ENCODE measurements around the gene CCDC80.
A peak's percentile ranks its signal among the peaks of the same experiment; 100 is the strongest.

CCDC80 gene

DNA sequence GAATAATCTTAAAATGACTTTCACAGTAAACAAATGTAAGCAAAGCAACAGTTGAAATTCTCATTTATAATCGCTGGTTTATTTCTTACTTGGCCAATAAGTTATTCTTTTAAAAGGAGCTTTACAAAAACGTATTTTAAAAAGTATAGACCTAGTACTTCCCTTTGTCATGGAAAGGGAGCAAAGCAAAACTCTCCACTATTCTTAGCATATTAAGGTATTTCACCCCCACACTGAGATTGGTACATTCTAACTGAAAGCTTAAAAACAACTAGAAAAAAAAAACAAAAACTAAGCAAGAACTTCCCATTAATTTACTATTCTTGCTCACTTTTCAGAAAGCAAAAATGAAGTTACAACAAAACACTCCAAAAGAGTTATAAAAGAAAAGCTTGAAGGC is 80.6 kb downstream of the CCDC80 start:
- no peaks in the 10 kb centered on the region for H3K27me3 ChIP-seq (ENCODE audit: insufficient read depth, poor library complexity, severe bottlenecking)
- H3K27ac ChIP-seq (replicated peaks), result peak overlapping the region; percentile 95
- no peak for DNase-seq (ENCODE audit: low read depth in 1 of 2, low spot score in 1 of 2)
- H3K4me3 ChIP-seq (replicated peaks; ENCODE audit: insufficient read depth, low read length), result peak overlapping the region; percentile 91
- TF ChIP-seq POLR2AphosphoS5 (IDR thresholded peaks at IDR 0.05; ENCODE audit: low read depth) (no peak), GABPA (IDR thresholded peaks at IDR 0.05; ENCODE audit: low read depth) (no peak), SPI1 (IDR thresholded peaks at IDR 0.05; ENCODE audit: borderline replicate concordance, low read depth) (no peak)
- TF ChIP-seq, protein P1, sequence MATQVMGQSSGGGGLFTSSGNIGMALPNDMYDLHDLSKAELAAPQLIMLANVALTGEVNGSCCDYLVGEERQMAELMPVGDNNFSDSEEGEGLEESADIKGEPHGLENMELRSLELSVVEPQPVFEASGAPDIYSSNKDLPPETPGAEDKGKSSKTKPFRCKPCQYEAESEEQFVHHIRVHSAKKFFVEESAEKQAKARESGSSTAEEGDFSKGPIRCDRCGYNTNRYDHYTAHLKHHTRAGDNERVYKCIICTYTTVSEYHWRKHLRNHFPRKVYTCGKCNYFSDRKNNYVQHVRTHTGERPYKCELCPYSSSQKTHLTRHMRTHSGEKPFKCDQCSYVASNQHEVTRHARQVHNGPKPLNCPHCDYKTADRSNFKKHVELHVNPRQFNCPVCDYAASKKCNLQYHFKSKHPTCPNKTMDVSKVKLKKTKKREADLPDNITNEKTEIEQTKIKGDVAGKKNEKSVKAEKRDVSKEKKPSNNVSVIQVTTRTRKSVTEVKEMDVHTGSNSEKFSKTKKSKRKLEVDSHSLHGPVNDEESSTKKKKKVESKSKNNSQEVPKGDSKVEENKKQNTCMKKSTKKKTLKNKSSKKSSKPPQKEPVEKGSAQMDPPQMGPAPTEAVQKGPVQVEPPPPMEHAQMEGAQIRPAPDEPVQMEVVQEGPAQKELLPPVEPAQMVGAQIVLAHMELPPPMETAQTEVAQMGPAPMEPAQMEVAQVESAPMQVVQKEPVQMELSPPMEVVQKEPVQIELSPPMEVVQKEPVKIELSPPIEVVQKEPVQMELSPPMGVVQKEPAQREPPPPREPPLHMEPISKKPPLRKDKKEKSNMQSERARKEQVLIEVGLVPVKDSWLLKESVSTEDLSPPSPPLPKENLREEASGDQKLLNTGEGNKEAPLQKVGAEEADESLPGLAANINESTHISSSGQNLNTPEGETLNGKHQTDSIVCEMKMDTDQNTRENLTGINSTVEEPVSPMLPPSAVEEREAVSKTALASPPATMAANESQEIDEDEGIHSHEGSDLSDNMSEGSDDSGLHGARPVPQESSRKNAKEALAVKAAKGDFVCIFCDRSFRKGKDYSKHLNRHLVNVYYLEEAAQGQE (IDR thresholded peaks at IDR 0.05; ENCODE audit: insufficient replicate concordance, low read depth), result no peak
- TF ChIP-seq, protein P2, sequence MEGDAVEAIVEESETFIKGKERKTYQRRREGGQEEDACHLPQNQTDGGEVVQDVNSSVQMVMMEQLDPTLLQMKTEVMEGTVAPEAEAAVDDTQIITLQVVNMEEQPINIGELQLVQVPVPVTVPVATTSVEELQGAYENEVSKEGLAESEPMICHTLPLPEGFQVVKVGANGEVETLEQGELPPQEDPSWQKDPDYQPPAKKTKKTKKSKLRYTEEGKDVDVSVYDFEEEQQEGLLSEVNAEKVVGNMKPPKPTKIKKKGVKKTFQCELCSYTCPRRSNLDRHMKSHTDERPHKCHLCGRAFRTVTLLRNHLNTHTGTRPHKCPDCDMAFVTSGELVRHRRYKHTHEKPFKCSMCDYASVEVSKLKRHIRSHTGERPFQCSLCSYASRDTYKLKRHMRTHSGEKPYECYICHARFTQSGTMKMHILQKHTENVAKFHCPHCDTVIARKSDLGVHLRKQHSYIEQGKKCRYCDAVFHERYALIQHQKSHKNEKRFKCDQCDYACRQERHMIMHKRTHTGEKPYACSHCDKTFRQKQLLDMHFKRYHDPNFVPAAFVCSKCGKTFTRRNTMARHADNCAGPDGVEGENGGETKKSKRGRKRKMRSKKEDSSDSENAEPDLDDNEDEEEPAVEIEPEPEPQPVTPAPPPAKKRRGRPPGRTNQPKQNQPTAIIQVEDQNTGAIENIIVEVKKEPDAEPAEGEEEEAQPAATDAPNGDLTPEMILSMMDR (IDR thresholded peaks at IDR 0.05; ENCODE audit: insufficient read depth, low read length), result no peak

DNA sequence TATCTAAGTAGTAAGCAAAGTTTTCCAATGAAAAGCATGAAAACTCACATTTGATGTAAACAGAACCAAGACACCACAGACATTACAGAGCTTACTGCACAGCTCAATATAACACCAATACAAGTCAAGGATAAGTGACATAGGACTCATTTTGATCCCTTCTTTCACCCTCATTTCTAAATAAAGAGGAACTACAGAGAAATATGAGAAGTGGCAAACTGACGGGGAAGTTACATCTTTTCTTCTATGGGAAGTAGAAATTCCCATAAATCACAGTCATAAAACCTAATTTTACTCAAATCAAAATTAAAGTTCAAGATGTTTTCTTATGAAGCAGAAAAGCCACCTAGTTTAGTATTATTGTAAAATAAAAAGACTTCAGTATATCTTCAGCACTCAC is 83.0 kb downstream of the CCDC80 start:
- Histone ChIP-seq H3K4me3 (replicated peaks; ENCODE audit: insufficient read depth, low read length) (no peak overlapping the region), H3K27me3 (ENCODE audit: insufficient read depth, poor library complexity, severe bottlenecking) (no peaks in the 10 kb centered on the region)
- TF ChIP-seq SPI1 (IDR thresholded peaks at IDR 0.05; ENCODE audit: borderline replicate concordance, low read depth), result peak; percentile 86
- TF ChIP-seq, protein P2 (IDR thresholded peaks at IDR 0.05; ENCODE audit: insufficient read depth, low read length), result no peak

DNA sequence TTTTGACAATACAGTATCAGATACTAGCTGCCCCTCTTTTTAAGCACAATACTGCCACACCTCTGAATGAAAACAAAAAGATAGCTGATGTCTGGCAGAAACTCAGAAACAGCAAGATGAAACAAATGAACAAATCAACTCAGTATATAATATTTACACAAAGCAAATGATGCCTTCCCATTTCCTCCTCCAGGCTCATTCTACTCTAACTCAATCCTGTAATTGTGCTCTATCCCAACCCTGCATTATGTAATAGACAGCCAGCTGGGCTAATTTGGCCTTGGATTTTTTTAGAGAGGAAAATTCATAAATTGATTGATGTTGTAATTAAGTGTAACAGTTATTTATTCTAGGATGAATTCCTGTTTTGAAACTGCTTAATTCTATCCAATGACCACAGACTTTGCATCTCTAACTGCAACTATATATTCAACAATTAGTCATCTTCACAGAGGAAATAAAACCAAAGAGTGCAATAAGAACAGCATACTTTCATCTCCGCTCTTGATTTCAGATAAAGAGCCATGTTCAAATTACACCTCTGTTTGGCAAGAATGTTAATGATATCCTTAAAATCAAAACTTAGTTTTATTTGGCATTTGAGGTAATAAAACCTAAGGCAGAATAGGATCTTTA is 85.3 kb downstream of the CCDC80 start:
- 0 out of 2 replicates have a peak overlapping the region, but pooled peaks have one; percentile 23 for H3K27ac ChIP-seq (replicated peaks)
- DNase-seq (ENCODE audit: low read depth in 1 of 2, low spot score in 1 of 2), result no peak
- TF ChIP-seq, protein P2 (IDR thresholded peaks at IDR 0.05; ENCODE audit: insufficient read depth, low read length), result no peak
- TF ChIP-seq, protein P1 (IDR thresholded peaks at IDR 0.05; ENCODE audit: insufficient replicate concordance, low read depth), result no peak
- no peak for TF ChIP-seq SPI1 (IDR thresholded peaks at IDR 0.05; ENCODE audit: borderline replicate concordance, low read depth)
- no peak for TF ChIP-seq GABPA (IDR thresholded peaks at IDR 0.05; ENCODE audit: low read depth)
- TF ChIP-seq POLR2AphosphoS5 (IDR thresholded peaks at IDR 0.05; ENCODE audit: low read depth), result no peak
- no peaks in the 10 kb centered on the region for H3K27me3 ChIP-seq (ENCODE audit: insufficient read depth, poor library complexity, severe bottlenecking)
- peak overlapping the region; percentile 22; the same call in 1 of the 2 replicates for H3K4me3 ChIP-seq (replicated peaks; ENCODE audit: insufficient read depth, low read length)

More for the DNA sequence above, 83.0 kb downstream of the CCDC80 start:
- H3K27ac ChIP-seq (replicated peaks), result no peak overlapping the region
- DNase-seq (ENCODE audit: low read depth in 1 of 2, low spot score in 1 of 2), result no peak

DNA sequence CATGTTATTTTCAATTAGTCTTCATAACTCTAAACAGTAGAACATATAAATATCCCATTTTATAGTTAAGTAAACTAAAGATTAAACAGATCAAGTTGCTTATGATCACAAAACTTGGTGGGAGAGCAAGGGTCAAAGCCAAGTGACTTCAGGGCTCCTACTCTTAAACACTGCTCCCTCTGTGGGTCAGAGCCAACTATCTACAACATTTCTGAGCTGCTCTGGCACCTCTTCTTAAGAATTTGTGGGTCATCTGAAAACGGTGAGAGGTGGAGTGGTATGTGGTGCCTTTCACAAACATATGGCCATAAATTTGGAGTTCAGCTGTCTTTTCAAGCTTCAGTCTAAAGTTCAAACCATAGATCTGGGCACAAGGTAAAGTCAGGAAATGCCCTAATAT is 90.1 kb downstream of the CCDC80 start:
- Histone ChIP-seq H3K4me3 (replicated peaks; ENCODE audit: insufficient read depth, low read length) (no peak overlapping the region), H3K27ac (replicated peaks) (no peak overlapping the region), H3K27me3 (ENCODE audit: insufficient read depth, poor library complexity, severe bottlenecking) (no peaks in the 10 kb centered on the region)
- no peak for DNase-seq (ENCODE audit: low read depth in 1 of 2, low spot score in 1 of 2)
- TF ChIP-seq, protein P2 (IDR thresholded peaks at IDR 0.05; ENCODE audit: insufficient read depth, low read length), result no peak
- TF ChIP-seq POLR2AphosphoS5 (IDR thresholded peaks at IDR 0.05; ENCODE audit: low read depth) (no peak), SPI1 (IDR thresholded peaks at IDR 0.05; ENCODE audit: borderline replicate concordance, low read depth) (no peak), GABPA (IDR thresholded peaks at IDR 0.05; ENCODE audit: low read depth) (no peak)
- TF ChIP-seq, protein P1 (IDR thresholded peaks at IDR 0.05; ENCODE audit: insufficient replicate concordance, low read depth), result no peak

Measured in HL-60 (cell line).